K562 (cell line): ENCODE measurements around the gene SDC3. TPM values are rescaled to one million over a fixed set of nuclear protein-coding genes. Genes with fewer than 3 reads are reported as not detected.

Experiments used
- CEBPG ChIP-seq, 3 experiments: fragments of 200-800 bp in 1 of 3; sonication (Bioruptor generic) in 1 of 3; sonication (generic) in 1 of 3; formaldehyde crosslinking in 1 of 3; IDR thresholded peaks in 2 of 3; conservative IDR thresholded peaks in 1 of 3; 2 replicates each; pipeline versions ENCODE4 v1.6.1 to v1.8.0; 2016 to 2022; ENCODE audit warnings: missing compliant biosample characterization in 2 of 3, missing genetic modification characterization in 2 of 3, mild to moderate bottlenecking in 1 of 3, missing genetic modification reagents in 1 of 3
- HEY1 ChIP-seq: fragments of 250-450 bp; sonication (Bioruptor Pico); IDR thresholded peaks from 2 replicates; pipeline ENCODE4 v1.5.0; 2020; ENCODE audit warnings: mild to moderate bottlenecking, moderate library complexity, borderline replicate concordance
- NEUROD1 ChIP-seq: fragments of 150-350 bp; IDR thresholded peaks from 2 replicates; pipeline ENCODE4 v1.6.1; 2014; ENCODE audit warnings: borderline replicate concordance, low read length, low read depth; ENCODE audit not compliant: partially characterized antibody
- SNRNP70 ChIP-seq: fragments of 200-400 bp; formaldehyde crosslinking; optimal IDR thresholded peaks from 2 replicates; pipeline ENCODE3; 2017; ENCODE audit warnings: low read depth, low read length
- polyA plus RNA-seq, 8 experiments: library from polyadenylated mRNA; depleted of rRNA in 4 of 8; stranded (reverse) in 5 of 8; unstranded in 3 of 8; fragments of >200 nt; fragmentation: Nextera tagmentation in 2 of 8; fragmentation: Illumina TruSeq in 1 of 8; extraction: Ambion mirVana in 2 of 8; extraction: Trizol in 1 of 8; gene quantifications; 2 replicates each; pipeline versions ENCODE4 v1.2.1 to v1.2.3, GENCODE V29; 2011 to 2014; ENCODE audit warnings: inconsistent platforms in 1 of 8, missing spikeins in 1 of 8
- total RNA-seq, 7 experiments: library from RNA; depleted of rRNA in 6 of 7; stranded (reverse); fragments of >200 nt in 6 of 7; fragmentation: Illumina TruSeq in 2 of 7; extraction: Trizol in 2 of 7; gene quantifications; 2 replicates each; pipeline versions ENCODE4 v1.2.1 to v1.2.3, GENCODE V29; 2011 to 2021; ENCODE audit warnings: low replicate concordance in 1 of 7
- TF ChIP-seq, protein P1 (sequence below): fragments of 450-650 bp; IDR thresholded peaks from 2 replicates; pipeline ENCODE4 v1.6.1; 2016; ENCODE audit warnings: borderline replicate concordance
- TF ChIP-seq, protein P2 (sequence below), 2 experiments: fragments of 450-650 bp in 1 of 2; sonication (generic) in 1 of 2; formaldehyde crosslinking in 1 of 2; IDR thresholded peaks; 2 replicates each; pipeline versions ENCODE4 v1.7.1 to v1.9.0; 2016 to 2022; ENCODE audit warnings: inconsistent platforms in 1 of 2, mild to moderate bottlenecking in 1 of 2, missing genetic modification reagents in 1 of 2

The SDC3 gene
- total and polyA plus RNA-seq, 9 of the 15 experiments (the other 6 are each of a cell fraction or from before 2014, with no cell fraction given) = 0.38 to 44.1 (median 12.1) TPM

- TF ChIP-seq, protein P1, sequence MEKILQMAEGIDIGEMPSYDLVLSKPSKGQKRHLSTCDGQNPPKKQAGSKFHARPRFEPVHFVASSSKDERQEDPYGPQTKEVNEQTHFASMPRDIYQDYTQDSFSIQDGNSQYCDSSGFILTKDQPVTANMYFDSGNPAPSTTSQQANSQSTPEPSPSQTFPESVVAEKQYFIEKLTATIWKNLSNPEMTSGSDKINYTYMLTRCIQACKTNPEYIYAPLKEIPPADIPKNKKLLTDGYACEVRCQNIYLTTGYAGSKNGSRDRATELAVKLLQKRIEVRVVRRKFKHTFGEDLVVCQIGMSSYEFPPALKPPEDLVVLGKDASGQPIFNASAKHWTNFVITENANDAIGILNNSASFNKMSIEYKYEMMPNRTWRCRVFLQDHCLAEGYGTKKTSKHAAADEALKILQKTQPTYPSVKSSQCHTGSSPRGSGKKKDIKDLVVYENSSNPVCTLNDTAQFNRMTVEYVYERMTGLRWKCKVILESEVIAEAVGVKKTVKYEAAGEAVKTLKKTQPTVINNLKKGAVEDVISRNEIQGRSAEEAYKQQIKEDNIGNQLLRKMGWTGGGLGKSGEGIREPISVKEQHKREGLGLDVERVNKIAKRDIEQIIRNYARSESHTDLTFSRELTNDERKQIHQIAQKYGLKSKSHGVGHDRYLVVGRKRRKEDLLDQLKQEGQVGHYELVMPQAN = no peak
- TF ChIP-seq HEY1 (CRISPR knock-in tag) (no peak), SNRNP70 (no peak), NEUROD1 (no peak), CEBPG (CRISPR knock-in tag; IDR thresholded peaks at IDR 0.05) (no peak), CEBPG (tag; conservative IDR thresholded peaks at IDR 0.05 in 1 of 2, IDR thresholded peaks at IDR 0.05 in 1 of 2) (no peak)
- TF ChIP-seq, protein P2, sequence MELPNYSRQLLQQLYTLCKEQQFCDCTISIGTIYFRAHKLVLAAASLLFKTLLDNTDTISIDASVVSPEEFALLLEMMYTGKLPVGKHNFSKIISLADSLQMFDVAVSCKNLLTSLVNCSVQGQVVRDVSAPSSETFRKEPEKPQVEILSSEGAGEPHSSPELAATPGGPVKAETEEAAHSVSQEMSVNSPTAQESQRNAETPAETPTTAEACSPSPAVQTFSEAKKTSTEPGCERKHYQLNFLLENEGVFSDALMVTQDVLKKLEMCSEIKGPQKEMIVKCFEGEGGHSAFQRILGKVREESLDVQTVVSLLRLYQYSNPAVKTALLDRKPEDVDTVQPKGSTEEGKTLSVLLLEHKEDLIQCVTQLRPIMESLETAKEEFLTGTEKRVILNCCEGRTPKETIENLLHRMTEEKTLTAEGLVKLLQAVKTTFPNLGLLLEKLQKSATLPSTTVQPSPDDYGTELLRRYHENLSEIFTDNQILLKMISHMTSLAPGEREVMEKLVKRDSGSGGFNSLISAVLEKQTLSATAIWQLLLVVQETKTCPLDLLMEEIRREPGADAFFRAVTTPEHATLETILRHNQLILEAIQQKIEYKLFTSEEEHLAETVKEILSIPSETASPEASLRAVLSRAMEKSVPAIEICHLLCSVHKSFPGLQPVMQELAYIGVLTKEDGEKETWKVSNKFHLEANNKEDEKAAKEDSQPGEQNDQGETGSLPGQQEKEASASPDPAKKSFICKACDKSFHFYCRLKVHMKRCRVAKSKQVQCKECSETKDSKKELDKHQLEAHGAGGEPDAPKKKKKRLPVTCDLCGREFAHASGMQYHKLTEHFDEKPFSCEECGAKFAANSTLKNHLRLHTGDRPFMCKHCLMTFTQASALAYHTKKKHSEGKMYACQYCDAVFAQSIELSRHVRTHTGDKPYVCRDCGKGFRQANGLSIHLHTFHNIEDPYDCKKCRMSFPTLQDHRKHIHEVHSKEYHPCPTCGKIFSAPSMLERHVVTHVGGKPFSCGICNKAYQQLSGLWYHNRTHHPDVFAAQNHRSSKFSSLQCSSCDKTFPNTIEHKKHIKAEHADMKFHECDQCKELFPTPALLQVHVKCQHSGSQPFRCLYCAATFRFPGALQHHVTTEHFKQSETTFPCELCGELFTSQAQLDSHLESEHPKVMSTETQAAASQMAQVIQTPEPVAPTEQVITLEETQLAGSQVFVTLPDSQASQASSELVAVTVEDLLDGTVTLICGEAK (IDR thresholded peaks at IDR 0.05) = no peak
- TF ChIP-seq, protein P2 (CRISPR knock-in tag; IDR thresholded peaks at IDR 0.05) = no peak
Observed at GRCh38 chr1:30950700-30951099, 42.1 kb upstream of the SDC3 start (continued).
